Mesenteric fat pad (tissue), 1 donor: ENCODE results near the gene ATP6V0E2. TPM values are rescaled to one million over a fixed set of nuclear protein-coding genes. Genes with fewer than 3 reads are reported as not detected.
A peak's percentile ranks its signal among the peaks of the same experiment; 100 is the strongest.

Source experiments
- DNase-seq: peaks from one replicate; pipeline ENCODE4 v3.0.0-alpha.2; 2020; ENCODE audit warnings: low spot score
- total RNA-seq: library from RNA; stranded (reverse); fragmentation: NEBNext Ultra II Directional; extraction: Animal tissue kit (Norgen Biotek cat#: 25700); gene quantifications from one replicate; pipeline ENCODE4 v1.2.1, GENCODE V29; 2021
- donor health status: DM: yes; HTN: yes; CAD: no.

ATP6V0E2 gene
- total RNA-seq, 1 donor from 2014 or later = 18.5 TPM

DNA sequence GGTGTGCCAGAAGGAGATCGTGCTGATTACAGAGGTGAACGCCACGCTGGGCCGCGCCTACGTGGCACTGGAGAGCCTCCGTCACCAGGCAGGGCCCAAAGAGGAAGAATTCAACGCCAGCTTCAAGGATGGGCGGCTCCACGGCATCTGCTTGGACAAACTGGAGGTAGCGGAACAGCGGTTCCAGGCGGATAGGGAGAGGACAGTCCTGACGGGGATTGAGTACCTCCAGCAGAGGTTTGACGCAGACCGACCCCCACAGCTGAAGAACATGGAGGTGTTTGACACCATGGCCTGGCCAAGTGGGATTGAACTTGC lies 12.1 kb upstream of the ATP6V0E2 start:
- no peak for DNase-seq

DNA sequence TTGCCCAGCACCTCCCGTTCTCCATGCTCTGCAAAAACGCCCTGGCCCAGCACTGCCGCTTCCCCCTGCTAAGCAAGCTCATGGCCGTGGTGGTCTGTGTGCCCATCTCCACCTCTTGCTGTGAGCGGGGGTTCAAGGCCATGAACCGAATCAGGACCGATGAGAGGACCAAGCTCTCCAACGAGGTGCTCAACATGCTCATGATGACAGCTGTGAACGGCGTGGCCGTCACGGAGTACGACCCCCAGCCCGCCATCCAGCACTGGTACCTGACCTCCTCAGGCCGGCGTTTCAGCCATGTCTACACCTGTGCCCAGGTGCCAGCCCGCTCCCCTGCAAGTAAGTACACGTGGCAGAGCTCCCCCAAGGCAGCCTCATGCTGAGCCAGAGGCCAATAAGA lies 11.6 kb upstream of the ATP6V0E2 start:
- DNase-seq = peak; percentile 76

DNA sequence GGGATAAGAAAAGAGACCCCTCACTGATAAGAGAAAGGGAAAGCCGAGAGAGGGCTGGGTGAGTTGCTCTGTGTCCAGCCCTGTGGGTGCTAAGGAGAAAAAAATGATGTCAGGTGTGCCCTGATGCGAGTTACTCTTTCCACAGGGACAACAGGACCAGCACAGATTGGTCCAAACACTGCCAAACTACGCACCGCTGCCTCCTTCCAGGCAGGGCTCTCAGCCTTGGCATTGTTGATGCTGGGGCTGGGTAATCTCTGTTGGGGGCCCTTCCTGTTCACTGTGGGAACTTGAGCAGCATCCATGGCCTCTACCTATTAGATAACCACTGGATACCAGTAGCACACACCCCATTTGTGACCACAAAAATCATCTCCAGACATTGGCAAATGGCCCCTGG lies 10.3 kb upstream of the ATP6V0E2 start:
- no peak for DNase-seq

DNA sequence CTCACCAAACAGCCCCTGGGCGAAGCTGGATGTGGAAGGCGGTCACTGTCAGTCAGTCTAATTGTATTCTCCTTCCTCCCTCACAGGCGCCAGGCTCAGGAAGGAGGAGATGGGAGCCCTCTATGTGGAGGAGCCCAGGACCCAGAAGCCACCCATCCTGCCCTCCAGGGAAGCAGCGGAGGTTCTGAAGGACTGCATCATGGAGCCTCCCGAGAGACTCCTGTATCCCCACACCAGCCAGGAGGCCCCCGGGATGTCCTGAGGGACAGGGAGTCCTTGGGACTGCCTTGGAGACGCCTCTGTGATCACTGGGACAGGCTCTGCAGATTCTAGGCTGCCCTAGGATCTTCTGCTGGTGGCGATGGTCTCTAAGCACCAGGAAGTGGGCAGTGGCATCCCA lies 9.7 kb upstream of the ATP6V0E2 start:
- peak; percentile 81 for DNase-seq

DNA sequence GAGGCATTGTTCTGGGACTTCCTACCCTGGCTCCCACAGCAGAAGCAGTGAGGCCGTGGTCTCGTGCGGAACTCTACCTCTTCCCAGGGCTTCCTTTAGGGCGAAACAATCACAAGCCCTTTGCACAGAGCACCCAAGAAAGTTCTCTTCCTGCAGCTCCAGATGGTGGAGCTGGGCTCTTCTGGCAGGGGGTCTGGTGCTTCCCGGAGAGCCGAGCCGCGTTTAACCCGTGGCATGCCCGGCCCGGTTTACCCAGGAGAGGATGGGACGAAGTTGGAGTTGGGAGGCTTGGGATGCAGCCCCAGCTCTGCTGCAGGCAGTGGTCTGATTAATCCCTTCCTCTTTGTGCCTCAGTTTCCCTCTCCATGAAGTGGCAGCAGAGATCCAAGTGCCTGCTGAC lies 9.0 kb upstream of the ATP6V0E2 start:
- peak; percentile 57 for DNase-seq

DNA sequence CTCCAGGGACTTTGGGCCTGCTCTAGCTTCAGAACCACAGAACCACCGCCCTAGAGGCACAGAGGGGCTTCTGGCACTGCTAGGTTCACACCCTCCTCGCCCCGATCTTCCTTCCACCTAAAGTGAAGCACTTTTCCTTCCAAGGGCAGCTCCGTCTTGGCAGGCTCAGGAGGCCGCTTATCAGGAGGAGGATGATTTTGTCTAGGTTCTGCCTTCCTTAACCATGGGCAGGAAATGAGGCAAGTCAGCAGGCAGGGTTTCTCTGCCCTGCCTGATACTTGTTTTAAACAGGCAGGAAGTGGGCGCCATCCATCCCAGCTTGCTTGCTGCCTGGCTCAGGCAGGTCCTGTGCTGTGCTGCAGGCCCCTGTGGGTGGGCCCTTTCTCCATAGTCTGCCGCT lies 8.3 kb upstream of the ATP6V0E2 start:
- DNase-seq = peak; percentile 64

DNA sequence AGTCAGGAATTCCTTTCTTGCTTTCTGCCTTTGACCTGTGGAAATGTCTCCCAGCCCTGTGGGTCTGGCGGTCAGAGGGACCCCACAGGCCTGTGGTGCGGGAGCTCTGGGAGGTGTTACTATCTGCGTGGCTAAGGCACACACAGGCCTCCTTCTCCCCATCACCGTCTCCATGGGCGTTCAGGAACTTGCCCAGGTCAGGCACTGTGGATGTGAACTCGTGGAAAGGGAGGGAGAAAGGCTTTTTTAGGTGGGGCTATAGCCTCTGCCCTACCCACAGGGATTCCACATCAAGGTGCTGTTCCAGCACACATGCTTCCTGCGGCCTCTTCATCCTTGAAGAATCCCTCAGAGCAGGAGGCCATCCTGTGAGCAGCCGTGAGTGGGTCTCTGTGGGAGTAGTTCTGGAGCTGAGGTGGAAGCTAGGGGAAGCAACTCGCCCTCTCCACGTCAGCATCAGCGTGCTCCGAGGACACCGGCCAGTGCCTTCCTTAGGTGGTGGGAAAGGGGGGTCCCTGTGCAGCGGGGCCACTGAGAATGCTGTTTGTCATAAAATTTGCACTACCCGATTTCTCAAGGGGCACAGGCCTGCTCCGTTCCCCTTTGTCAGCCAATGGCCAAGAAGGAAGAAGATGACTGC lies 7.5 kb upstream of the ATP6V0E2 start:
- DNase-seq = peak; percentile 75

DNA sequence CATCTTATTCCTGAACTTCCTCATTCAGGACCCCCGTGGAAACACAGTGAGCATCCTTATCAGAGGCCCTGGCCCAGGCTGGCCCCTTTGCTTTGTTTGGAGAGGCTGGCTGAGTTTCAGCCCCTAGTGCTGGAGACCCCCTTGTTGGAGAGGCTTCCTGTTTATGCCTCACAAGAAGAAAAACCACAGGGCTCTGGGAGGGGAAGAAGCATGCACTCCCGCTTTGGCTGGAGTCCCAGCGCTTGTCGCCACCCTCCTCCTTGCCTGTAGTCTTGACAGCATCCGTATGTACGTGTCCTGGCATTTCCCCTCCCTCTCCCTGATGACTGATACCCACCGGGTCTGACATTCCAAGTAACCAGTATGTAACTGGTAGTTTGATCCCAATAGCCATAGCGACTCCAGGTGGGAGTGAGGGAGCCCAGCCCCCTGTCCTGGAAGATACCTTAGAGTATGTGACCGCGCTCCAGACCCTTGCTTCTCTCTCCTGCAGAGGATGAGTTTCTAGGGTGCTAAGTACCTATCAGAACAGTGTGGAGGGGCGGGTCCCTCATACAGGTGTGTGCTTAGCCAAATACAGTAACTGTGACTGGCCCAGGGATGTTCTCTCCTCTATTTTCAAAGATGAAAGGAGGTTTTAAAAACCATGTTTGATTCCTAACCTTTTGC lies 6.9 kb upstream of the ATP6V0E2 start:
- peak; percentile 78 for DNase-seq

DNA sequence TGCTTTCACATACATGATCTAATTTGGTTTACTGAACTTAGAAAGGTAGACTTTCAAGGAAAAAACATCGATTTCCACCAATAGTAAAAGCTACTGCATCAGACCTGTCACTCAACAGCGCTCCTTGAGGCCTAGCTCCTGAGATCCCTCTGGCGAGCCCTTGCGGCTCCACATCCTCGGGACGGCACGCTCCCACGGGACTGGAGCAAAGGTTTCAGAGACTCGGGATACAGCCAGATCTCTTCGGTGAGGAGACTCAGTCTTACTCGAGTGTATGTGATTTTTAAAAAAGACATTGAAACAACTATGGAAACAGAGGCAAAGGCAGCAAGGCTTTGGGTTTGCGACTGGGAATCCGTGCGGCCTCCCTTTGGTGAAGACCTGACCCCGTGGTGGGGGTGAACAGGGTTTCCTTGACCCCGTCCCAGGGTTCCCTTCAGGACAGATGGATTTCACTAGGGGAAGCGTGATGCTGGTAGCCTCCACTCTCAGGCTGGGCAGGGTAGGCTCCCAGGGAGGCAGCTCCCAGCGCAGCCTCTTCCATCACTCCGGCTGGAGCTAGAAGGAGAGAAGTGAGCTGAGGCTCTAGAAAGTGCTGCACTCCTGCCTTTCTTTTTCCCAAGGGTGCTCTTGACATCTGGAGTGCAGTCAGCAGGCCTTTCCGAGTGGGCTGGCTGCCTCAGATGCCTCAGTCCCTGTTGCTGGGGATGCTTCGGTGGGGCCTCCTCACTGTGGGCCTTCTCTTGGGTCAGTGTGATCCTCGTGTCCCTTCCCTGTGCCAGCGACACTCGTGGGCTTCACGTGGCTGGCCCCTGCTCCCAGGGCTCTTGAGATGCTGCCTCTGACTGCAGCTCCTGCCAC lies 5.8 kb upstream of the ATP6V0E2 start:
- peak; percentile 67 for DNase-seq

DNA sequence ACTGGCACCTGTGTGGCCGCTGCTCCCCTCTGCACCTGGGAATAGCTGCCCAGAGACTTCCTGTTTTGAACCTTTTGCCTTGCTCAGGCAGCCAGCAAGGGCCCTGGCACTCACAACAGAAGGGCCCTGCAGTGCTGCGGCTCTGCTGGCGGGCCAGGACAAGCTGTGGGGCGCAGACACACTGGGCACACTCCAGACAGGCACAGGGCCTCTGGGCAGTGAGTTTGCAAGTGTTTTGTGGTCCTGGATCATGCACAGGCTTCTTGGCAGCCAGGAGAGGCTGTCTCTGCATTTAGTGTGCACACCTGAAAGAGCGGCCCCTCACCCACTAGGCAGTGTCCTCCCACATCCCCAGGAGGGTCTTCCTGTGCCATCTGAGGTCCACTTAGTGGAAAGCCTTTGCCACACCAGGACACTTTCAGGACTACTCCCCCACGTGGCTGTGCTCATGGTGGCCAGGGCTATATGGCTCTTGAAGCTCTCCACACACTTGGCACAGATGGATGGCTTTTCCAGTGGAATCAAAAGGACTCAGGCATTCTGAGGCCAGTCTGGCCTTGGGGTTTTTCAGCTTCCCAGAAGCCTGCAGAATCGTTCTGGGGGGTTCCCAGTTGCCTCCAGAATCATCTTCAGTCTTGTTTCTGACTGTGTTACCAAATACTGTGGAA lies 5.0 kb upstream of the ATP6V0E2 start:
- DNase-seq = peak; percentile 71

DNA sequence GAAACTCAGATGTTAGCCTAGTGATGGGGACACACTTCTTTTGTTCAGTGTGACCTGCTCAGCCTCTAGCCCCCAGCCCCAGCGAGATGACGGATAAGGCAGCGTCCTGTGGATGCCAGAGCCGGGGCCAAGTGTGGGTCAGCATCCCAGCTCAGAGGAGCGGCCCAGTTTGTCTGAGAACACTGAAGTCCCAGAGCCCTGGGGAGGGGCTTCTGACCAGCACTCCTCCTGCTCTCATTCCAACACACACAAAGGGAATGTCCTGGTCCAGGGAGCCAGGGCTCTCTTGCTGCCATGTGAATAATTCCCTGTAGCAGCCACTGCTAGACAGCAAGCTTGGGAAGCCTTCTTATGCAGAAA lies 4.5 kb upstream of the ATP6V0E2 start:
- peak; percentile 60 for DNase-seq

DNA sequence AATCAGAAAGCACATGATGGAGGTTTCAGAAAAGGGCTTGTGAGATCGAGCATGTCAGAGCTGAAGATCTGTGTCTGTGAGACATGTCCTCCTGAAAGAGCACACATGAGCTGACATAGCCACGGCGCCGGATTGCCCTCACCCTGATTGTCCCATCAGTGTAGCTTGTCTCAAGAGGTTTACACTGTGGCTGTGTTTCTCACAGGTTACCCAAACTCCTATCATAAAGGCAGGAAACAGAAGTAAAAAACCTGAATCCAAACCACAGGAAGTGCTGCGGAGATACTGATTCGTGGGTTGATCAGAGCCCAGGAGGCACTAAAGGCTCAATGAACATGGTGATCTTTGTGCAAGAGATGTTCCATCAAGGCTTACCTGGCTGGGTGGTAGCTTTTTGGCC lies 3.9 kb upstream of the ATP6V0E2 start:
- peak; percentile 37 for DNase-seq

DNA sequence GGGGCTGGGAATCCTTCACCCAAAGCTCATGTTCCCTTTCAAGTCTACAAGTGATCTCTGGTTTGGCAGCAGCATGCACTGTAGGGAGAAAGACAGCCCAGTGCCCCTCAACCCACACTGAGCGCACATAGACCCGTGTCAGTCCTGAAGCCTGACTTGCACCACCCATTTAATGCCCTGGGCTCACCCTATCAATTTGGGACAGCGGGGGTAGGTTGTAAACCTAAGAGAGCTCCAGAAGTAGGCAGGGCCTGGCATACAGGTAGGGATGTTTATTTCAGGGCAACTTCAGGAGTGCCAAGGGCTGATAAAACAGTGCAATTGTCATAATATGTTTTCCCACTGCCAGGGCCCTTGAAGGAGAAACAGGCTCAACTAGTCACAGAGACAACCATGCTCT lies 3.5 kb upstream of the ATP6V0E2 start:
- DNase-seq = peak; percentile 30

DNA sequence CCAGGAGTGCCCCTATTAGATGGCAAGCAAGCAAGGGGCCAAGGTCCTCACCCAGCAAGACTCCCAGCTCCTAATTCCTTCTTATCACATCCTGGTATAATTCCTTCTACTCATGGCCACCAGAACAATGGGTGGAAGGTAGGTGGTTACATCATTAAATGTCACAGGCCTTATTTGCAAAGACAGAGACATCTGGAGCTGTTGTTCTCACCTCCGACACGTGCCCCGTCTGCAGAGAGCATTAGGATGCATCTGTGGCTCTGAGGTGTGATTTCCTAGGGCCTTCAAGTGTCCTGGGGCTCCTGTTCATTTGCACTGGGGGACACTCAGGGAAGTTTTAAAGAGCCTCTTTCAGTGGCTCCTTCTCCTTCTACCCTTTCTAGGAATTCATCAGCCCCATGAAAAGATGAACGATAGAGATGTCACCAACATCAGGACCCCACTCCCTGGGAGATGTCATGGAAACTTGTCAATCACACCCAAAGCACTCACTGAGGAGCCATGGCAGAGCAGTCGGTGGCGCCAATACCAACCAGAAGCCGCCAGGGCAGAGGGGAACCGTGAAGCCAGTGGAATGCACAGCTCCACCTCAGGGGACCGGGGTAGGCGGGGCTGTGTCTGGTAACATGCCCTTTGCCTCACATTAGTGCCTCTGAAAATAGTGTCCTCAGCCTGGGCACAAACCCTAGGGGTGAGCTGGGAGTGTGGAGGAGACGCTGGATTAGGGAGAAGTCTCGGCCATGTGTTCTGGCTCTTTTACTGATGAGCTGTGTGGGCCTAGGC lies 2.9 kb upstream of the ATP6V0E2 start:
- DNase-seq = peak; percentile 79

DNA sequence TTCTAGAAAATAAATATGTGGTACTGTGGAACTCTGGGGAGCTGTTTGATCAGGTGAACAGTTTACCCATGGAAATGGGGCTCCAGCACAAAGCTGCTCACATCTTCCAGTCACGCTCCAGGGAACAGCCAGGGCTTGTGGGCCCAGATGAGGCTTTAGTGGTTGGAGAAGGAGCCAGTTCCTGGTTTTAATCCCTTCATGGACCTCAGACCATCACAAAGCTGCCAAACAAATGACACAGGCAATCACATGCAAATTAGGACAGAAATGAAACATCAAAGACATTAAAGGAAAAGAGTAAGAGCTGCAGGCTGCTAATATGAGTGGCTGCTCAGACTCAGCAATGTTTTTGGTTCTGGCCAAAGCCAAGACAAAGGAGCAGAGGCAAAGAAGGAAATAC lies 2.2 kb upstream of the ATP6V0E2 start:
- peak; percentile 28 for DNase-seq

DNA sequence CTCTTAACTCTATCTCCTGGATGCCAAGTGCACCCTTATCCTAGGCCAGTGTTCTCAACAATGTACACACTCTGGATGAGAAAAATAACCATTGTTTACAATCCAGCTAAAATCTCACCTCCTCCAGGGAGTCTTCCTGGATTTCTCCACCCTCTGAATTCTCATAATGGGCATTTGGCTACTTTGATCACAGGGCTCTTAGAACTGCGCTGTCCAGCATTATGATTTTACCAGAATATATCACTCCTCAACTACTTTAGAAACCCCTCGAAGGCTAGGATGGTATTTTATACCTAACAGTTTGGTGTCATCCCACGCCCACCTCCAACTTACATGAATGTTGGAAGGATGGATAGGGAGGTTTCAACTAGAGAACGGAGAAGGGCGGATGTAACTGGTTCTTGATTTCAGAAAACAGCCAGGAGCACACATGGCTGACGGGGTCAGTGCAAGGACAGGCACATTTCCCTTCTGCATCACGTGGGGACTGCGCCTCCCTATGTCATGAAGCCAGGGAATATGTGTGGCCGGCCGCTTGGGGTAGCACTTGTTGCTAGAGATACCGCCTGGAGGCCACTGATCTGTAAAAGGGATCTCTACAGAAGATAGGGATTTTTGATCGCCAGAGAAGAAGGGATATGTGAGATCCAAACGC lies 1.2 kb upstream of the ATP6V0E2 start:
- no peak for DNase-seq

DNA sequence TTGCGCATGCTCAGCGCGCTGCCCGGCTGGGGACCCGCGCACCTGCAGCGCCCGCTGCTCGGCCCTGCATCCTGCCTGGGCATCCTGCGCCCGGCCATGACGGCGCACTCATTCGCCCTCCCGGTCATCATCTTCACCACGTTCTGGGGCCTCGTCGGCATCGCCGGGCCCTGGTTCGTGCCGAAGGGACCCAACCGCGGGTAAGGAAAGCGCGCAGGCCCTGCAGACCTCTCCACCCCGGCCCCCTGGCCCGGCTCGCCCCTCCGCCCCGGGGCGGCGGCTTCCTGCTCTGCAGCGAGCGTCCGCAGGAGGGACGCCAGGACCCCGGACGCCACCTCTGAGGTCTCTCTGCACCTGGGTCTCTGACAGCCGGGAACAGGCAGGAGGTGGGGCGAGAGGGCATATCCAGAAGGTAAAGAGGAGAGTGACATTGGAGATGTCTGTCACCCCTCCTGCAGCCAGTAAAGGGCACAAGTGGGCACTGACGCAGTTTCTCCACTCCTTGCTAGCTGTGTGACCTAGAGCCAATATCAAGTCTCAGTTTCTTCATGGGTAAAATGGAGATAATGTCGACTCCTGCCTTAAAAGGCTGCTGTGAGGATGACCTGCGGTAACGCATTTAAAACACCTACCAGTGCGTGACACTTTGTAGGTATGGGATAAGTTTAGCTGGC lies 338 bp downstream of the ATP6V0E2 start:
- no peak for DNase-seq

DNA sequence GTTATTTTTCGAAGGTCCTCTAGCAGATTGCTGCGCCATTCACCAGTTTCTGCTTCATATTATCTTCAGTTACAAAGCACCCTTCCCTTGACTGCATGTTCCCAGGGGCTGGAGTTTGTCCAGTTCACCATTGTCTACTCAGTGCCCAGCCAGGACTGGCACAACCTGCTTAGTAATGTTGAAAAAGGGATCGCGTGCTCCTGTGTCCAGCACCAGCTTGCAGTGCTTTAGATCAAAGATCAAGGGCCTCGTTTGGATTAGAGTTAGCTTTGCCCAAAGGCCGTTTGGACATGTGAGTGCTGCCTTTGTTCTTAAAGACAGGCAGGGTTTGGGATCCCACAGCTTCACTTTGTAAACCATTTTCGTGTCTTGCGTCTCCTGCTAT lies 867 bp downstream of the ATP6V0E2 start:
- no peak for DNase-seq

DNA sequence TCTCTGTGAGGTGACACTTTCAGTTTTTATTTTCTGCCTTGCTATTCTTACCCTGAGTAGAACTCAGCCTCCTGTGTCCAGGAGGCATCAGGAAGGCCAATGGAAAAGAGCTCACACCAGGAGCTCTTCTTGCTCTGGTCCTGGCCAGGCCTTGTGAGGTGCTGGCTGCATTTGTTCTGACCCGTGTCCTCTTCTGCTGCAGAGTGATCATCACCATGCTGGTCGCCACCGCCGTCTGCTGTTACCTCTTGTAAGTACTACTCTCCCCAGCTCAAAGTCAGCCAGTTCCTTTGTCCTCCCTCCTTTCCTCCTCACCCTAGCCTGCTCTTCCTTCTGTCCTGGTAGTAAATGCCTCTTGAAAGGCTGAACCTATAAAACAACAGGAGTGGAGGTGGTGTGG lies 1.6 kb downstream of the ATP6V0E2 start:
- DNase-seq = no peak

DNA sequence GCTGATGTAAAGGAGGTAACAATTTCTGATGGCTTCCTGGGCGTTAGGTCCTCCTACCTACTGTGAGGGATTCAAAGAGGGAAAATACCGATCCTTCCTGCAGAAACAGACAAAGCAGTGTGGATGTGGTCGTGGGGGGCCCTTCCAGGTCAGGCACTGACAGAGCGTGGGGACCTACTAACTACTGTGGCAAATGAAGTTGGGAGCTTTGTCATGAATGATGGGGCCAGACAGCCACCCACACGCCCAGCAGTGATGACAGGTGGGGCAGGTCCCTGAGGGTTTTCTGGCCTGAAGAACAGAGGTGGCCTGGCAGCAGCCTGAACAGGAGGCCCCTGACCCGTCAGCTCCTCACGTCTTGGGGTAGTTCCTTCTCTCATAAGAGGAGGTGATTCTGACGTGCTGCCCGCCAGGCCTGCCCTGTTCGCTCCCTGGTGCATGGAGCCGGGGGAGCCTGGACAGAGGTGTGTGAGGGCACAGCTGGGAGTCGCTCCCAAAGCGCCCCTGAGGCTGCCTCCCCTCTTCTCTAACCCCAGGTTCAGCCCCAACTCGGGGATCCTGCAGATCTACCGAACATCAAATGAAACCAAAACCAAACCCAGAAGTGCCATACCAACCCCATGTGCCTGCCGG lies 4.2 kb downstream of the ATP6V0E2 start:
- no peak for DNase-seq
